GM10266 (cell line): Measurements from ENCODE around the gene KCNS1.
"Not testable (repeated sequence)": the region's sequence is repeated elsewhere in the genome, so short reads cannot be mapped to it uniquely, and the experiment has no call there.

Experiments used
- DNase-seq: peaks from one replicate; pipeline ENCODE4 v3.0.0; 2012; ENCODE audit errors: extremely low spot score
- TF ChIP-seq, protein P1 (sequence below): IDR thresholded peaks from 2 replicates; pipeline ENCODE4 v1.5.1; 2012; ENCODE audit warnings: mild to moderate bottlenecking, low read depth; ENCODE audit not compliant: control insufficient read depth, insufficient read depth; ENCODE audit errors: missing control alignments

The KCNS1 gene

GRCh38 chr20:45067087-45067486, 33.8 kb downstream of the KCNS1 start:
- TF ChIP-seq, protein P1, sequence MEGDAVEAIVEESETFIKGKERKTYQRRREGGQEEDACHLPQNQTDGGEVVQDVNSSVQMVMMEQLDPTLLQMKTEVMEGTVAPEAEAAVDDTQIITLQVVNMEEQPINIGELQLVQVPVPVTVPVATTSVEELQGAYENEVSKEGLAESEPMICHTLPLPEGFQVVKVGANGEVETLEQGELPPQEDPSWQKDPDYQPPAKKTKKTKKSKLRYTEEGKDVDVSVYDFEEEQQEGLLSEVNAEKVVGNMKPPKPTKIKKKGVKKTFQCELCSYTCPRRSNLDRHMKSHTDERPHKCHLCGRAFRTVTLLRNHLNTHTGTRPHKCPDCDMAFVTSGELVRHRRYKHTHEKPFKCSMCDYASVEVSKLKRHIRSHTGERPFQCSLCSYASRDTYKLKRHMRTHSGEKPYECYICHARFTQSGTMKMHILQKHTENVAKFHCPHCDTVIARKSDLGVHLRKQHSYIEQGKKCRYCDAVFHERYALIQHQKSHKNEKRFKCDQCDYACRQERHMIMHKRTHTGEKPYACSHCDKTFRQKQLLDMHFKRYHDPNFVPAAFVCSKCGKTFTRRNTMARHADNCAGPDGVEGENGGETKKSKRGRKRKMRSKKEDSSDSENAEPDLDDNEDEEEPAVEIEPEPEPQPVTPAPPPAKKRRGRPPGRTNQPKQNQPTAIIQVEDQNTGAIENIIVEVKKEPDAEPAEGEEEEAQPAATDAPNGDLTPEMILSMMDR: no peak
- no peak for DNase-seq

DNA sequence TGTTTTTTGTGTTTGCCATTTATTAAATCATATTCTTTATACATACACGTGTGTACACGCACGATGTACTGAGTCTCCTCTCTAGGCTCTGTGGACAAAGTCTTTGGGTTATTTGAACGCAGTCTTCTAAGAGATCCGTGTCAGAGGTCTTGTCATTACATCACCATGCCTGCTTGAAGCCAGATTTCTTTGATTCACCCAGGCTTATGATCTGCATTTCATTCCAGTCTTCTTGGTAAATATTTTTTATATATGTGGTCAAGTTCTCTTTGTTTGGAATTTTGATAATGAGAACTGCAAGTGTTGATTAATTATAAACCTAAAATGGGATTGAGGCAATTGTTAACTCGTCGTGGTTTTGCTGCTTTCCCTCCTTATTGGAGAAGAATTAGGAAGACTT, 34.6 kb downstream of the KCNS1 start:
- TF ChIP-seq, protein P1: no peak
- no peak for DNase-seq

DNA sequence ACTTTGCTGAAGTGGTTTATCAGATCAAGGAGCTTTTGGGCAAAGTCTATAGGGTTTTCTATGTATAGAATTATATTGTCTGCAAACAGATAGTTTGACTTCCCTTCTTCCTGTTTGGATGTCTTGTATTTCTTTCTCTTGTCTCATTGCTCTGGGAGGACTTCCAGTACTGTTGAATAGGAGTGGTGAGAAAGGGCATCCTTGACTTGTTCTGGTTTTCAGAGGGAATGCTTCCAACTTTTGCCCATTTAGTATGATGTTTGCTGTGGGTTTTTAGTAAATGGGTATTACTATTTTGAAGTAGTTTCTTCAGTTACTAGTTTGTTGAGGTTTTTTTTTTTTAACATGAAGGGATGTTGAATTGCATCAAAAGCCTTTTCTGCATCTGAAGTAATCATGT, 36.1 kb downstream of the KCNS1 start:
- TF ChIP-seq, protein P1: no peak
- DNase-seq: no peak

GRCh38 chr20:45063107-45063506, 37.8 kb downstream of the KCNS1 start:
- DNase-seq: not testable (repeated sequence)

- TF ChIP-seq, protein P1: no peak
- DNase-seq: no peak
Observed at GRCh38 chr20:45061244-45061643, 39.7 kb downstream of the KCNS1 start.

GRCh38 chr20:45060294-45060693, 40.6 kb downstream of the KCNS1 start:
- DNase-seq: no peak
- TF ChIP-seq, protein P1: no peak

DNA sequence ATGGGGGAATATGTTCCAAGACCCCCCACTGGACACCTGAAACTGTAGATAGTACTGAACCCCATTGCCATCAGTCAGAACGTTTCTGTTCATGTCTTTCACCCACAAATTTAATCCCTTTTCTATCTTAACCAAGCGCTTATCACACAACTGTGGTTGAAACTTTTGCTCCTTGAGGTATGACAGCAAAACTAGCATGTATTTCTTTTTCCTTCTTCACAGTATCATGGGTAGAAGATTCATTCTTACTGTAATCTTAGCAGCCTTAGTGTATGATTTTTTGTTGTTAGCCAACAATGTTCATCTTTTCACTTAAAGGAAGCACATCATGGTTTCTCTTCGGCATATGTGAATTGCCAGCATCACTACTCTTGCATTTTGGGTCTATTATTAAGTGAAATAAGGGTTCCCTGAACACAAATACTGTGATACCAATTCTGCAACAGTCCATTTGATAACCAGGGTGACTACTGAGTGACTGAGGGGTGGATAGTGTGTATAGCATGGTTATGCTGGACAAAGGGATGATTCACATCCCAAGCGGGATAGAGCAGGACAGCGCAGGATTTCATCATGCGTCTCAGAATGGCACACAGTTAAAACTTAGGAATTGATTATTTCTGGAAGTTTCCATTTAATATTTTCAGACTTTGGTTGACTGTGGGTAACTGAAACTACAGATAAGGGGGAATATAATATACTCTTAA, 41.8 kb downstream of the KCNS1 start:
- DNase-seq: no peak
- TF ChIP-seq, protein P1: no peak
